ENCODE measurements around the gene SLC28A3.

DNA sequence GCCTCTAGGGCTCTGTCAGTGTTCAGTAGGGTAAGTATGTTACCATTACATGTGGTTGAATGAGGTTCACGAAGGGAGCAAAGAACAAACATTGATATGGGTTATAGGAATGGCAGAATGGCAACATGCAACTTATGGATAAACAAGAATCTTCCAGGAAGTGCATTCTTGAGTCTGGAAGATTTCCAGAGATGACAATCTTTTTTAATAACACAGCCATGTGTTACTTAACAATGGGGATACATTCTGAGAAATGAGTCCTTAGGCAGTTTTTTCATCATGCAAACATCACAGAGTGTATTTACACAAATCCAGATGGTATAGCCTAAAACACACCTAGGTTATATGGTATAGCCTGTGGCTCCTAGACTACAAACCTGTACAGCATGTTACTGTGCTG lies 9.1 kb upstream of the SLC28A3 start:
- TF ChIP-seq CEBPB (IDR thresholded peaks at IDR 0.05; ENCODE audit: low read depth, low read length) (no peak), TEAD4 (IDR thresholded peaks at IDR 0.05; ENCODE audit: low read depth, low read length) (no peak), BACH1 (IDR thresholded peaks at IDR 0.05; ENCODE audit: low read length) (no peak), POLR2A (IDR thresholded peaks at IDR 0.05; ENCODE audit: control extremely low read depth in 1 of 2, low read depth in 2 of 2, low read length in 2 of 2) (no peak)
- TF ChIP-seq, protein P1, sequence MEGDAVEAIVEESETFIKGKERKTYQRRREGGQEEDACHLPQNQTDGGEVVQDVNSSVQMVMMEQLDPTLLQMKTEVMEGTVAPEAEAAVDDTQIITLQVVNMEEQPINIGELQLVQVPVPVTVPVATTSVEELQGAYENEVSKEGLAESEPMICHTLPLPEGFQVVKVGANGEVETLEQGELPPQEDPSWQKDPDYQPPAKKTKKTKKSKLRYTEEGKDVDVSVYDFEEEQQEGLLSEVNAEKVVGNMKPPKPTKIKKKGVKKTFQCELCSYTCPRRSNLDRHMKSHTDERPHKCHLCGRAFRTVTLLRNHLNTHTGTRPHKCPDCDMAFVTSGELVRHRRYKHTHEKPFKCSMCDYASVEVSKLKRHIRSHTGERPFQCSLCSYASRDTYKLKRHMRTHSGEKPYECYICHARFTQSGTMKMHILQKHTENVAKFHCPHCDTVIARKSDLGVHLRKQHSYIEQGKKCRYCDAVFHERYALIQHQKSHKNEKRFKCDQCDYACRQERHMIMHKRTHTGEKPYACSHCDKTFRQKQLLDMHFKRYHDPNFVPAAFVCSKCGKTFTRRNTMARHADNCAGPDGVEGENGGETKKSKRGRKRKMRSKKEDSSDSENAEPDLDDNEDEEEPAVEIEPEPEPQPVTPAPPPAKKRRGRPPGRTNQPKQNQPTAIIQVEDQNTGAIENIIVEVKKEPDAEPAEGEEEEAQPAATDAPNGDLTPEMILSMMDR (IDR thresholded peaks at IDR 0.05; ENCODE audit: control extremely low read depth in 1 of 3, insufficient read depth in 1 of 3, low read depth in 1 of 3, low read length in 3 of 3): no peak
